ENCODE results near the gene SOX15.
"Not testable (repeated sequence)": the region's sequence is repeated elsewhere in the genome, so short reads cannot be mapped to it uniquely, and the experiment has no call there.

The SOX15 gene

DNA sequence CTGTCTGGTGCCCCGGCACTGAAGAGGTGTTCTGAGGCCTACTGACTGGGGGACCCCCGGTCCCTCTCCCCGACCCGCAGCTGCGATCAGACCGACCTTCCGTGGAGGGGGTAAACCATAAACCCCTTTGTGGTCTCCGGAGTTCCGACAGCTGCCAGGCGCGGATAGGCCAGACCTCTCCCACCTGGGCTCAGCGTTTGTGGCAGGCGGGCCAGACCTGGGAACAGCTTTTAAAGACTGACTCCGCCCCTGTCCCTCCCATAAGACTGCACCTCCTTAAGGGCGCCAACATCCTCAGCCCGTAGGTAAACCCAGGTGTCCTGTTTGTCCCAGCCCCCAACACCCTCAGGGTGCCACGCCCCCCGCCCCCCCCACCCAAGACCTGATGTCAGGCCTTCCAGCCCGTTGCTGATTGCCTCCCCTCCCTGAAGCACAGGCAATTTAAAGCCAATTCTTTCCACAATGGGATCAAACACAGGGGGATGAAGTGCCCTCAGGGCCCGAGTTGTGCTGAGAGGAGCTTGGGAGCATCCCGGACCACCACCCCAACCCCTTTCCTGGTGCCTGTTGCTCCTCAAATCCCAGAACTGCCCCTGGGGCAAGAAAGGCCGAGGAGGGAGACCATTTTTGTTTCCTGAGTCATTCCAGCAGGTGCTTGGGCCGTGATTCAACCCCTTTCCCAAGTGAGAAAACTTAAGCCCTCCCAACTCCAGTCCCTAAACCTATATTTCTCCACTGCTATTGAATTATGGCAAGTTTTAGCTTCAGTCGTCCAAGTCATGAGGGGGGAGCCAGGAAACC lies at the start of gene SOX15:
Gene SOX15 (minus strand): TSS at position 204 of the 801 bp plus-strand sequence. CDS start 418 bp downstream, outside the sequence.
- DNase-seq, result no peak

DNA sequence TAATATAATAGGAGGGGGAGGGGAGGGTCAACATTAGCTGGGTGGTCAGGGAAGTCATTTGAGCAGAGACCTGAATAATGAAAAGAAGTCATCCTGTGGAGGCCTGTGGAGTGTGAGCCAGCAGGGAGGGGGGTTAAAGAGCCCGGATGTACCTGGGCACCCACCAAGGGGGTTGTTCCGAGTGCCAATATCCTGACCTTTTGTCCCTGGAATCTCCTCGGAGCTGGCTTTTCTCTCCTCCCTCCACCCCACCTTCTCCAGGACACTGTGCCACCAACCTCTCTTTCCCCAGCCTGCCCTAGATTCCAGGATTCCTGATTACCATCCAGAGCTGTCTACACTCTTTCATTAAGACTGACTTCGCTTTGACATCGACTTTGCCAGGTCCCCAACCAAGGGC lies 46.3 kb upstream of the SOX15 start:
- no peak for DNase-seq

DNA sequence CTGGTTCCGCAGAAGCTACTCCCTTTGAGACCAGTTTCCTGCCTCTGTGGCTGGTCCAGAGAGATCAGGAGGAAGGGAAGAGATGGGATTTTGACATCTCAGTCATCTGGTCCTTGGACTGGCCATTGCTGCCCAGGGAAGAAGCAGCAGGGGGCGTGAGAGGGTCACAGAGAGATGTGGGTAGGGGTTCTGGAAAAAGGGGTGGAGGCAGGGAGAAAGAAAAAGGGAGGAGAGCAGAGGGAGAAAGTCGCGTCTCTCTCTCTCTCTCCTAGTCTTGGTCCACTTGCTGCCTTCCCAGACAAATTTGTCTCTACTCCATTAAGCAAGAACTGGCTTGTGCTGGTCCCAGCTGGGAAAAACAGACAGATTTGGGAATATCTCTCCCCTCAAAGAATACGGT lies 44.5 kb upstream of the SOX15 start:
- no peak for DNase-seq

DNA sequence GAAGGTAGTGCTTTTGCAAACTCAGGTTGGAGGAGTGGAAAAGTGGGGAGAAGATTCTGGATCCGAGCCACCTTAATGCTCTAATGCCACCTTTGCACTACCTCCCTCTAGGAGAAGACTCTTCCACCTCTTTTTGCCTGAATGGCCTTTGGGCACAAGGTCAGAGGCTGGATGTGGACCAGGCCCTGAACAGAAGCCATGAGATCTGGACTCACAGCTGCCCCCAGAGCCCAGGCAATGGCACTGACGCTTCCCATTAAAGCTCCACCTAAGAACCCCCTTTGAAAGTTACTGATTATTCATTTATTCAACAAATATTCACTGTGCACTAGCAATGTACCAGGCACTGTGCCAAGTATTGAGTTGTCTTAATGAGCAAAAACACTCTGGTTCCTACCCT lies 43.2 kb upstream of the SOX15 start:
- no peak for DNase-seq

DNA sequence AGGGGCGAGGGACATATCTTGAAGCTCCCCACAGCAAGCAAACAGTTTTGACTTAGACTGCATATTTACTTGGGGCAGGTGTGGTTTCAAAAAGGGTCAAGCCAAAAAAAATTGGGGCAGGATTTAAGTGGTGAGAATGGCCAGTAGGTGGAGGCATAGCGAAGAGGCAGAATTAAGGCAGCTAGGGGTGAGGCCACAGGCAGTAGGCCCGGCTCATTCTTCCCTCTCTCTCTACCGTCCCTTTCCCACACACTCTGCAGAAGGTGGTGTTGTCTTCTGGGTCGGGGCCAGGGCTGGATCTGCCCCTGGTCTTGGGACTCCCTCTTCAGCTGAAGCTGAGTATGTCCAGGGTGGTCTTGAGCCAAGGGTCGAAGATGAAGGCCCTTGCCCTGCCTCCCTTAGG lies 42.6 kb upstream of the SOX15 start:
- no peak for DNase-seq

DNA sequence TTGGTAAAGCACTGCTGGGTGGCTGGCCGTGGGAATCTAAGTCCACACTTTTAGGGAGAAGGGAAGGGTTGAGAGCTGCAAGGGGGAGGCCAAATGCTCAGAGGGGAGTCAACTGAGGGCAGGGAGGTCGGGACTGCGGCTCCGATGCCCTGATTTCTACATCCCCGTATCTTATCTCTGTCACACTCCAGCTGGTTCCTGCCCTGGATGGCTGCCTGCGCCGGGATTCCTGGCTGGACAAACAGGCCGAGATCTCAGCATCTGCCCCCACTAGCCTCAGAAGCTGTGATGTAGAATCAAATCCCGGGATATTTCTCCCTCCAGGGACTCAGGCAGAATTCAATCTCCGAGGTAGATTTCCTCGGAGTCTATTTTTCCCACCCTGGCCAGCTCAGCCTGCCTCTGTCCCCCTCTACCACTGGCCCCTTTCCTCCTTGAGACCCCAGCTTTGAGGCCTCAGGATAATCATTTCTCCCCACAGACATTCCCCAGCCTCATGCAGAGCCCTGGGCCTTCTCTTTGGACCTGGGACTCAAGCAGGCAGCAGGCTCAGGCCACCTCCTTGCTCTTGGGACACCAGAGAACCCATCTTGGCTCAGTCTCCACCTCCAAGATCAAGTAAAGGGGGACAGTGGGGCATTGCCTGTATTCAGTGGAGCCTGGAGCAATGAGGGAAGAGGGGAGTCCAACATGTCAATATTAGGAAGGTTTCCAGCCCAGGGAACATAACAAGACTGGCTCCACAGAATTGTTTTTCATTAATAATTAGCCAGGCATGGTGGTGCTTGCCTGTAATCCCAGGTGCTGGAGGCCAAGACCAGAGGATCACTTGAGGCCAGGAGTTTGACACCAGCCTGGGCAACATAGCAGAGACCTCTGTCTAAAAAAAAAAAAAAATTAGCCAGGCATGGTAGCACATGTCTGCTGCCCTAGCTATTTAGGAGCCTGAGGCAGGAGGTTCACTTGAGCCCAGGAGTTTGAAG lies 41.8 kb upstream of the SOX15 start:
- no peak for DNase-seq

DNA sequence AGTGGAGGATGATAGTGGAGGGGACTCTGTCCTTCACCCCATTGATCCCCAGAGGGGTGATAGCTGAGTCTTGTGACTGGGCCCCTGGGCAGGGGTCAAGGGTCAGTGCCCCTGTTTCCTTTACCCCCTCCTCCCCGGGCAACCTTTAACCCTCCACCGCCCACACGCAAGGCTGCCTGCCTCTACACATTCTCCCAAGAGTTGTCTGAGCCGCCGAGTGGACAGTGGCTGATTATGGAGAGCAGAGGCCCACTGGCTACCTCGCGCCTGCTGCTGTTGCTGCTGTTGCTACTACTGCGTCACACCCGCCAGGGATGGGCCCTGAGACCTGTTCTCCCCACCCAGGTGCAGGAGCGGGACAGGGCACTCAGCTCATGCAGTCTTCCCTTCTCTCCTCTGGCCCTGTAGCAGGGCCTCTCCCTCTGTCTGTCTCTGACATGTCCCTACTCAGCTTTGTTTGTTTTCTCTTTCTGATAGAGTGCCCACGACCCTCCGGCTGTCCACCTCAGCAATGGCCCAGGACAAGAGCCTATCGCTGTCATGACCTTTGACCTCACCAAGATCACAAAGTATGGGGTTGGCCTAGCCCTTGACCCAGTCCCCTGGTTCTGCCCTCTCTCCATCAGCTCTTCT lies 40.2 kb upstream of the SOX15 start, which contains the start of gene SHBG:
Gene SHBG (plus strand): TSS at position 197 of the 633 bp plus-strand sequence. CDS start 38 bp downstream, at position 235.
- no peak for DNase-seq

DNA sequence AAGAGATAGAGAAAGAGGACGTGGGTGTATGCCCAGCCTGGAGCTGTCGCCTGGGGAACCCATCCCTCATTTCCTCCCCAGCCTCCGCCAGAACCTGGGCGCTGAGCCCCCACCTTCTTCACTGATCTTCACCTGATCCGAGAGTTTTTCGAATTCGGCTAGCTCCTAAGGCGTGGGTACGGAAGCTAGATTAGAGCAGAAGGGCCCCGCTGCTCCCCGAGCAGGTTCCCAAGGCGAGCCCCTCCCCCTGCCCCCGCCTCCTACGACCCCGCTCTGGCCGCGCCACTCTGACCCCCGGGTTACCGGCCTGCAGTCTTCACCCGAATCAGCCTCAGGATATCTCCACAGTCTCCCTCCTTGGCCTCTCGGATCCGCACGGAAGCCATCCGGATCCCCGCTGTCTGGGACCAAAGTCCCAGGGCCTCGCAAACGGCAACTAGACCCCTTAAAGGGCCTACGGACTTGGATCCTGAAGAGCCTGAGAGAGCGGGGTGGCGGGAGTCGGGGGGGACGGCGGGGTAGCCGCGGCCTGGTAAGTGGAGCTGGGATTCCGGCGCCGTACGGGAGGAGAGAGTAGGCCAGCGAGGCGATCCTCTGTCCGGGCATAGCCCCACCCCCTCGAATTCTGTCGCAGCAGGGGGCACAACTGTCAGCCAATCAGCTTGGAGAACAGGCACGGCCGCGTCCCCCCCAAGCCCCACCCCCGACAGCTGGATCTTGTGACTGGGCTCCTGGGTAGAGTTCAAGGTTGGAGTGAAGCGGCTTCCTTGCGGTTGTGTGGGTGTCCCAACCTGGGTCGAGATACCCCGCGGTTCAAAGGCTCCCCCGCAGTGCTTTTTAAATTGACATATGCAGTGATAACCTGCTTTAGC lies 37.6 kb upstream of the SOX15 start, which contains the start of gene SAT2:
Gene SAT2 (minus strand): TSS at position 572 of the 872 bp plus-strand sequence. CDS start 186 bp downstream, at position 386.
- peak; percentile 12 for DNase-seq

DNA sequence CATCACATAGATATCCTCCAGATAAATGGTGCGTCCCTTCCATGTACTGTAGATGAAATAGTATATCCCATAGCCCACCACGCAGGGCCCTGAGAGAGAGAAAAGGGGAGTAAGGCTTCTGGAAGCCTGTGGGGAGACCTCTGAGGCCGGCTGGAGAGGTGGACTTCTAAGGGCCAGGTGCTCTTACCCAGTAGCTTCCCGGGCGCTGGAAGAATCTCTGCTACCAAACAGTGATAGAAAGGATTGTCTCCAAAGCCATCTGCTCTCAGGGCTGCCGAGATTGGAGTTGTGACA lies 37.0 kb upstream of the SOX15 start:
- DNase-seq, result no peak

DNA sequence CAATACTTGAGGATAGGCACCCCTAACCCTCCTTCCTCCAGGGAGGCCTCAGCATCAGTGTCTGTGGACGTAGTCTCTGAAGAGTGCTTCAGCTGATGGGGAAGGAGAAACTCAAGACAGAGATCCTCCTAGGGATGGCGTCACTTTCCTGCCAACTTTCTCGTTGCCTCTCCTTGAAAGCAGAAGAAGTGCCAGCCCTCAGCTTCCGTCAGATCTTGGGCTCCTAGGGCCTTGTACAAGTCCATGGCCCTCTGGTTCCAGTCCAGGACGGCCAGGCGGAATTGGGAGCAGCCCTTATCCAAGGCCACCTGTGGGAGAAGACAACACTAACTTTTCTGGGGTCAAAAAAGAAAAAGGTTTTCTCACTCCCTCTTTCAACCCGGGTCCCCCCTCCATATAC lies 36.4 kb upstream of the SOX15 start:
- DNase-seq, result no peak

DNA sequence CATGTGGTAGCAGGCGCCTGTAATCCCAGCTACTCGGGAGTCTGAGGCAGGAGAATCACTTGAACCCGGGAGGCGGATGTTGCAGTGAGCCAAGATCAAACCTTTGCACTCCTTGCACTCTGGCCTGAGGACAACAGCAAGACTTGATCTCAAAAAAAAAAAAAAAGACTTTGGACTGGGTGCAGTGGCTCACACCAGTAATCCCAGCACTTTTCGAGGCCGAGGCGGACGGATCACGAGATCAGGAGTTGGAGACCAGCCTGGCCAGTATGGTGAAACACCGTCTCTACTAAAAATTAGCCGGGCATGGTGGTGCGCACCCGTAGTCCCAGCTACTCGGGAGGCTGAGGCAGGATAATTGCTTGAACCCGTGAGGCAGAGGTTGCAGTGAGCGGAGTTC lies 35.9 kb upstream of the SOX15 start:
- not testable (repeated sequence) for DNase-seq

DNA sequence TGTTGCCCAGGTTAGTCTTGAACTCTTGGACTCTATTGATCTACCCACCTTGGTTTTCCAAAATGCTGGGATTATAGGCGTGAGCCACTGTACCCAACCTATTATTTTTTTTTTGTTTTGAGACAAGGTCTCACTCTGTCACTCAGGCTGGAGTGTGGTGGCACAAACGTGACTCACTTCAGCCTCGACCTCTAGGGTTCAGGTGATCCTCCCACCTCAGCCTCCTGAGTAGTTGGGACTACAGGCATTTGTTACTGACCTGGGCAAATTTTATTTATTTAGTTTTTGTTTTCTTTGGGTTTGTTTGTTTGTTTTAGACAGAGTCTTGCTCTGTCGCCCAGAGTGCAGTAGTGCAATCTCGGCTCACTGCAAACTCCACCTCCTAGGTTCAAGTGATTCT lies 33.8 kb upstream of the SOX15 start:
- no peak for DNase-seq

DNA sequence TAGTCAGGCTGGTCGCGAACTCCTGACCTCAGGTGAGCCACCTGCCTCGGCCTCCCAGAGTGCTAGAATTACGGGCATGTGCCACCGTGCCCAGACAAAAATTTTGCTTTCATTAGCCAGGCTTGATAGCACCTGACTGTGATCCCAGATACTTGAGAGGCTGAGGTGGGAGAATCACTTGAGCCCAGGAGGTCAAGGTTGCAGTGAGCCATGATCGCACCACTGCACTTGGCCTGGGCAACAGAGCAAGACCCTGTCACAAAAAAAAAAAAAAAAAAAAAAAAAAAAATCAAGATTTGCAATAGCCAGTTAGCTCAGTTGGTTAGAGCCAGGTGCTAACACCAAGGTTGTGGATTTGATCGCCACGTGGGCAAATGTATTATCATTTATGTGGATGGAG lies 30.9 kb upstream of the SOX15 start:
- no peak for DNase-seq

DNA sequence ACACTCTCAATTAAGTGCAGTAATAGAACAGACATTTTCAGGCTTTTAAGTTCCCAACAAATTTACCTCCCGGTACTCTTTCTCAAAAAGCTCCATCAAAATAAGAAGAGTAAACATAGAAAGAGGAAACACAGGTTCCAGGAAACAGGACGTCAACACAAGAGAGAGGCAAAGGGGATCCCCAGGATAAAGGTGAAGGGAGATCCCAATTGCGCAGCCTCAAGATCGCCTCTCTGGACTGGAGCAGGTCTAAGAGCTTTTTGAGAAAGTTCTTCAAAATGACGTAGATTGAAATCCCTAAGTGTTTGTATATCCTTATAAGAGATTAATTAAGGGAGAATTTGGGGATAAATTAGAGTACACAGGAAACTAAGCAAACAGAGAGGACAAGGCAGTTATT lies 28.7 kb upstream of the SOX15 start:
- DNase-seq, result no peak

DNA sequence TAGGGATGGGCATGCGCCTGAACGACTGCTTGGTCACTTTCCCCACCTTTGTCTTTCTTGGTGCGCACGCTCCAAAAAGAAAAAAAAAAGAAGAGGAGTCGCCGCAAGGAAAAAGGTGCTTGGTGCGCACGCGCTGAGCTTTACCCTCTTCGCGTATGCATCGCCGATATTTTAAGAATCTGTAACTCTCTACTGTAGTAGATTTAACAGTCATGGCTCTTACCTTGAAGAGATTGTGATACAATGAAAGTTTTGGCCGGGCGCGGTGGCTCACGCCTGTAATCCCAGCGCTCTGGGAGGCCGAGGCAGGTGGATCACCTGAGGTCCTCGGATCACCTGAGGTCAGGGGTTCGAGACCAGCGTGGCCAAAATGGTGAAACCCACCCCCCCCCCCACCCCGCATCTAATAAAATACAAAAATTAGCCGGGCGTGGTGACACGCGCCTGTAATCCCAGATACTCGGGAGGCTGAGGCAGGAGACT lies 25.4 kb upstream of the SOX15 start:
- DNase-seq, result no peak

DNA sequence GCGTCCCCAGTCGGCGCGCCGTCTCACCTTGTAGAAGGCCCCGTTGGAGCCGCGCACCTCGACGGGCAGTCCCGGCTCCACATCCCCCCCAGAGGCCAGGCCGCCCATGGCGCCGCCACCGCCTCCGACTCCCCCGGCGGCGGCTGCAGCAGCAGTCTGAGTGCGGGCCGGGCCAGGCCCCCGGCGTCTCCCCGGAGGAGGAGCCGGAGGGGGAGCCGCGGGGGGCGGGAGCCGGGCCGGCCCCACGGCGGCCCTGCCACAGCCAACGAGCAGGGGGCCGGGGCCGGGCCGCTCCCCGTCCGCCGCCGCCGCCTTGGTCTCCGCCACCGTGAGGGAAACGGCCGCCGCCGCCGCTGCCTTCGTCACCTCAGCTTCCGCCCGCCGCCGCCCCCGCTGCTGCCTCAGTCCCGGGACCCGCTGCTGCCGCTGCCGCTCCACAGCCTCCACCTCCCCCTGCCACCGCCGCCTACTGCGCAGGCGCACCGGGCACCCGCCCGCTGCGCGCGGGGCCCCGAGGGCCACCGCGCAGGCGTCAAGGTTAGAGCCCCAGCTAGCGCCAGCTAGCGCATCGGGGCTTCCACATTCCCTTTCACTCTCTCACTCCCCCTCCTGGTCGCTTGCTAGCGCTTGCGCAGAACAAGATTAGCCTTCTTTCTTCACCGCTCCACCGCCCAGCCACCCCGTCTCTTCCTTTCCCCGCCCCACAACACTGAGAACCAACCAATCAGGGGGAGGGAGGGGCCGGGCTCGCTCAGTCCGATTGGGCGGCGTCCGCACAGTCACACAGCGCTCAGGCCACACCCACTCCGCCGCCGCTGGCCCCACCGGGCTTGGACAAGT lies 24.8 kb upstream of the SOX15 start, which contains the start of gene FXR2:
Gene FXR2 (minus strand): TSS at position 473 of the 840 bp plus-strand sequence. CDS start 365 bp downstream, at position 108.
- DNase-seq, result peak; percentile 89

DNA sequence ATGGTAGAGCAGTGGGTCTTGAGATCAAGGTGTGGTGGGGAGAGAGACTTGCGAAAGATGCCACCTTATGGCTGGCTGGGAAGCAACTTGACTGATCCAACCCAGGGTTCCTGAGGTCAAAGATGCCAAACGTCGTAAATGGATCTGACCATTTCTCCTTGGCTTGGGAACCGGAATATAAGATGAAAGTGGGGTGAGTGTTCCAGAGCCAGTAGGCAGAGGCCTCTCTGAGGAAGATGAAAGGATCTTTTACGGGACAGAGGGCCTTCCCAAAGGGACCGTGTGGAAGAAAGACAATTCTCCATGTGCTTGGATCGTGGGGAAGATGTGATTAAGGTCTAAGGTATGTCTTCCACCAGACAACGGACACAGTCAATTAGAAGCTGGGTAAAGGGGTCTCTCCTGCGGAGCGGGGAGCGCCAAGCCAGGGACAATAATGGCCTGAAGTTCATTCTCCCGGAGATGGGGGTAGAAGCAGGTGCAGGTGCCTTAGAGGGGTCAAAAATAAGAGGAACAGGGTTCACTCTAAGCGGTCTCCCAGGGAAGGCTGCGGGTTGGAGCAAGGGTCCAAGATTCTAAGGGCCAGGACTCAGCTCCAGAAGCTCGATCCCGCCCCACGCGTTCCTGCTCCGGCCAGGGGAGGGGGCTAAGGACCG lies 24.0 kb upstream of the SOX15 start:
- DNase-seq, result no peak

DNA sequence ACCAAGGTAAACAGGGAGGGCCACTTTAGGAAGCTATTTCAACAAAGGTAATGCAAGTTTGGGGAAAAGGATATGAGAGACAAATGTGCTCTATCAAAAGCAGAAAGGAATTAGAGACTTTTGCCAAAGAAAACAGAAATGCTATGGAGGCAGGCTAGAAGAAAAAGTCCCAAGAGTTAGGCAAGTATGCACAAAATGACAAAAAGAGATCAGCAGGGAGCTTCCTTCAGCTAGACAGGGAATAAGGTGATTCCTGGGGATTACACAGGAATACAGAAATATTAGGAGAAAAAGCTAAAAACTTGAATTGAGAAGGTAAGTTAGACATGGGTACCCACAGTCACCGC lies 22.4 kb upstream of the SOX15 start:
- no peak for DNase-seq

DNA sequence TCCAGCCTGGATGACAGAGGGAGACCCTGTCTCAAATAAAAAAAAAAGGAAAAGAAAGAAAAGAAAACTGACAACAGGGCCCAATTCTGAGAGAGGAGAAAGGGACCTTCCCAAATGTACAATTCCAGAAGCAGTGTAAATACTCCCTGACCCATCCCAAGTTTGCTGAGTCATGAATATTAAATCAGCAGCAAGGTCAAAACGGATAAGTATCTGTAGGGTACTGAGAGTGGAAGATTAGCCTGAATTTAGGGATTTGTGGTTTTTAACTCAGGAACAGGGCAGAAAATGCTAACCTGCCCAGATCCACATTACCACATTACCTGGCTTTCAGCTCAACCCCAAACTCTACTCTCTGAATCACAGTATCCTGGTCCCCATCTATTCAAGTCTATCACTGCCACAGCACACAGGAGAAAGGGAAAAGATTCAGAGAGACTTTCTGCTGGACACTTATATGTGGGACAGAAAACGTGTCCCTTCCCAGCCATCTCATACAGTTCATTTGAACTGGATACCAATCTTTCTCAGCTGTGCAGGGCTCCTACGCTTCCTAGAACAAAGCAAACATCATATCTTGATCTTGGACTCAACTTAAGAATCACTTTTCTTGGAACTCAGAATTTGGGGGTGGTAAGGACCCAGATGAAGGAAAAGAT lies 21.9 kb upstream of the SOX15 start:
- no peak for DNase-seq

DNA sequence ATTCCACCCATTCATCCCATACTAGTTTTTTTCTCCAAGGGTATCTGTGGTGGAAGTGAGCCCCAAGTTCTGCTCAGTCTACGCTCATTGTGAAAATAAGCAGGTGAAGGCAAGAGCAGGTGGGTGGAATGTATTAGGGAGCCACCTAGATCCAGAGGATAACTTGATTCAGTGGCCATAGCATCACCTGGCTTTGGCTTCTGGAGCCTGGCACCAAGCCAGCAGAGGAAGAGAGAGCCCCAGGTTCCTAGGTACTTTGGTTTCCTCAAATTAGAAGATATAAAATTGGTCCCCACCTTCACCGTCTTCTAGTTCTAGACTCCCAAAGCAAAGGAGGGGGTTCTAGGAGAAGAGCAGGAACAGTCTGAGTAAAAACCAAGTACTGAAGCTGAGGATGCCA lies 20.7 kb upstream of the SOX15 start:
- no peak for DNase-seq
